Ovary (tissue), 3 donors: ENCODE data around the gene NAGK.

Experiments
- CTCF ChIP-seq, 3 donors: fragments of 450-650 bp in 2 of 3; fragments of 200-600 bp in 1 of 3; IDR thresholded peaks; one replicate each; pipeline versions ENCODE4 v1.5.1 to v1.8.0; 2016 to 2022; ENCODE audit warnings: antibody characterized with exemption in 3 of 3, mild to moderate bottlenecking in 1 of 3
- EP300 ChIP-seq: sonication (generic); formaldehyde crosslinking; IDR thresholded peaks from one replicate; pipeline ENCODE4 v1.6.1; 2017; ENCODE audit warnings: antibody characterized with exemption
- POLR2A ChIP-seq: fragments of 450-650 bp; IDR thresholded peaks from one replicate; pipeline ENCODE4 v1.6.1; 2017; ENCODE audit warnings: antibody characterized with exemption, mild to moderate bottlenecking, moderate library complexity
- donor health status: DM: no; HTN: no; CAD: no.

- TF ChIP-seq CTCF (IDR thresholded peaks at IDR 0.05) (no peak), POLR2A (no peak), EP300 (no peak)
Measured at GRCh38 chr2:71045865-71046548, 22.4 kb upstream of the NAGK start.
